Thyroid gland (tissue), 4 donors: Measurements from ENCODE around the gene CERCAM.

Experiments
- CTCF ChIP-seq, 6 experiments: fragments of 200-600 bp in 3 of 6; fragments of 450-650 bp in 3 of 6; sonication (generic) in 3 of 6; IDR thresholded peaks; one replicate each; pipeline ENCODE4 v1.5.1; 2016 to 2019; ENCODE audit warnings: antibody characterized with exemption in 6 of 6, mild to moderate bottlenecking in 2 of 6, inconsistent platforms in 1 of 6, moderate library complexity in 1 of 6
- POLR2A ChIP-seq, 2 donors: fragments of 450-650 bp; IDR thresholded peaks; one replicate each; pipeline ENCODE4 v1.6.1; 2017; ENCODE audit warnings: antibody characterized with exemption in 2 of 2, mild to moderate bottlenecking in 2 of 2, moderate library complexity in 1 of 2

GRCh38 chr9:128397831-128398230, 22.8 kb upstream of the CERCAM start:
- TF ChIP-seq CTCF (IDR thresholded peaks at IDR 0.05) (no peak), POLR2A (IDR thresholded peaks at IDR 0.05) (no peak)
